ENCODE measurements around the gene TRANK1.

- TF ChIP-seq EZH2phosphoT487 (IDR thresholded peaks at IDR 0.05; ENCODE audit: low read length) (no peak), CTCF (IDR thresholded peaks at IDR 0.05; ENCODE audit: low read length) (no peak), EZH2 (optimal IDR thresholded peaks at IDR 0.05; ENCODE audit: low read depth, low read length) (no peak)
Measured at GRCh38 chr3:36826240-36826639, 118.6 kb downstream of the TRANK1 start.

Measured in MM.1S (cell line).